MV-4-11 (cell line): Measurements from ENCODE around the gene SLC6A6.

ENCODE experiments used
- DNase-seq: peaks from one replicate; lab custom pipeline; 2025; lab: John Stamatoyannopoulos, UW

Gene SLC6A6

DNA sequence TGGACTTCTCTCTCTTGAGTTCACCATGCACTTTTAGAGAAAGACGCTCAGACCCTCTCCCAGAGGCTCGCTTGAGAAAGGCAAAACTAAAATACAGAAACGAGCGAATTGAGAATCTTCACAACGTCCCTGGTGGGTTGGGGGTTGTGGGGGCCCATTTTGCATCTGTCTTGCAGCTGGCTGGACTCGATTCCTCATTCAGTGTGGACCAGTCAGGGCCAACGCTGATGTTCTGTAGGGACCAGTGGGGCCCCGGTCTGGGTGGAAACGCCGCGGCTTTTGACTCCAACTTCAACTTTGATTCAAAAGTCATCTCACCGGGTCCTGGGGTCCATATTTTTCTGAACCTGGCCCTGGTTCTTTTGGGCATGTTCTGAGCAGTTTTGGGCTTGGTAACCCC lies 68.1 kb downstream of the SLC6A6 start:
- DNase-seq = no peak

DNA sequence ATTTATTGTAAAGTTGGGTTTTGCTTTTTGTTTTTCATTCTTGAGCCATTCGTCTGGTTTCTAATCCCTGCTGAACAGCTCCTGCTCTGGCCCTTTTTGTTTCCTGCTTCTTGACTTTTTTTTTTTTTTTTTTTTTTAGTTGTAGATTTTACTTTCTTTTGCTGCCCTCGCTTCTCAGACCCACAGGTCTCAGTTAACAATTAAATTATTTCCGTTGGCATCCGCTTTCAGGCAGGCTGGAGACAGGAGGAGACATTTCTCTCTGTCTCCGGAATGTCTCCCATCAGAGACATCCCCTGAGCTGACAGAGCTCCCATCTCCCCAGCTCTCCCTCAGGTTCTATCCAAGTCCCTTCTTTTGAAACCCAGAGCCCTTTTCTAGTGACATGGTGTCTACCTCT lies 68.6 kb downstream of the SLC6A6 start:
- no peak for DNase-seq

DNA sequence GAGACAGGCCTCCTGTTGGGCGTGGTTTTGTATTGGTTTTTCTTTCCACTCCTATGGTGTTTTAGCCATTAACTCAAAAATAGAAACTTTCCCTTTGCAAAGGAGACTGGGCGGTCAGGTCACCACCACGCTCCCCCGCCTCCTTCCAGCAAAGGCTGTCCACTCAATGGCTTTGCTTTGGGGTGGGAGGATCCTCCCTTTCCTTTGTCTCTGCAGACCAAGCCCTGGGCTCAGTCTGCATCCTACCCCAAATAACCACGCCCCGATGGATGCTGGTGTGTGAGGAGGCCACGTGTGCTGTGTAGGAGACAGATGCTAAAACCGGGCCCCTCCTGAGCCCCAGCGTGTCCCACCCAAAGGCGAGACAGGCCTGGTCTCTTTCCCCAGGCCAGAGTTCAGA lies 69.3 kb downstream of the SLC6A6 start:
- DNase-seq = no peak

DNA sequence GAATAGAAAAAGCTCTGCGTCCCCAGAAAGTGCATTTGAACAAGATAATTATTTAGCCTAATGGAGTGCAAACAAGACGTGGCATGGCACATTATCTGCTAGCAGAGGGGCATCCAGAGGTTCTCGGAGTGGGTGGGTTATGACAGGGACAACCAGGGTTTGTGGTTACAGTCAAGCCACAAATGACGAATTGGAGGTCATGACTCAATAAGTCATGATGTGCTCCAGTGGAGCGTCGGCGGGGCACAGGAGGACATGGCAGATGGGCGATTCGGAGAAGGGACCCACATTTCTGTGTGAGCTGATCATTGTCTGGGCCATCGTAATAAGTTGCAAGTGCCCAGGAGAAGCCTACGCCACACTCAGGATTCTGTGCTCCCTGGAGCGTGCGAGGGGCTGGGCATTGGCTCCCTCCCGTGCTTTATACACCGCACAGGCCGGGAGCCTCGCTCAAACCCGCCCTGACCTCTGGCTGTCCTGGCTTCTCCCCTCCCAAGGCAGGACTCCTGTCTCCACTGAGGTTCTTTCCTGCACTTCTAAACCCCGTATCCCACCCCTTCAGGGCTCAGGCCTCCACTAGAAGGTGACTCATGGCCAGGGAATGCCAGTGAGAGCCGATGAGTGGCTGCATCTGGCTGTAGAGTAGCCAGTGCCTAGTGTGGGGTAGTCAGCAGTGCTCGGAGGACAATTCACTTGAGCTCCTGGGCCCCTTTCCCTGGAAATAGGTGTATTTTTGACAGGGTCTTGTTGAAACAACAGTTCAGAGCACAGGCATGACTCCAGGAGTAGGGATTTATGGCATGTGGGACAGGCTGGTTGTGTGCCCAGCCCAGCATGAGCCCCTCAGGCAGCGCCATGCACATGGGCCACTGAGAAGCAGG lies 70.3 kb downstream of the SLC6A6 start:
- peak; percentile 31 for DNase-seq

DNA sequence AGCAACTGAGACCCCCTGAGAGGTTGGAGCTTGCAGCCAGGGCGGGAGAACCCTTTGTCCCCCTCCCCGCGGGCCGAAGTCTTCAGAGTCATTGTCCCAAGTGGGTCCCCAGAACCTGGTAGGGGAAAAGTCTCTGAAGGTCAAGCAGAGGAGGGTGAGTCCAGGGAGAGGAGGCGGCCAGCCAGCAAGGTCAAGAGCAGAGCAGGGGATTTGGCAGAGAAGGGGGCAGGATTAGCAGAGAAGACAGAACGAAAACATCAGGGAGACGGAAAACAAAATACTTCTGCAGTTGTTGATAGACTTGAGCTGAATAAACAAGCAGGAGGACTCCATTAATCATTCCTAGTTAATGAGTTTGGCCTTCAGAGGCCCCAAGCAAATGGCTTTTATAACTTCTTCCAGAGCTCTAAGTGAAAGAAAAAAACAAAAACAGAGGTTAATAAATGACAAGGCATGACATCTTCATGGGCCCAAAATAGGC lies 71.0 kb downstream of the SLC6A6 start:
- no peak for DNase-seq

DNA sequence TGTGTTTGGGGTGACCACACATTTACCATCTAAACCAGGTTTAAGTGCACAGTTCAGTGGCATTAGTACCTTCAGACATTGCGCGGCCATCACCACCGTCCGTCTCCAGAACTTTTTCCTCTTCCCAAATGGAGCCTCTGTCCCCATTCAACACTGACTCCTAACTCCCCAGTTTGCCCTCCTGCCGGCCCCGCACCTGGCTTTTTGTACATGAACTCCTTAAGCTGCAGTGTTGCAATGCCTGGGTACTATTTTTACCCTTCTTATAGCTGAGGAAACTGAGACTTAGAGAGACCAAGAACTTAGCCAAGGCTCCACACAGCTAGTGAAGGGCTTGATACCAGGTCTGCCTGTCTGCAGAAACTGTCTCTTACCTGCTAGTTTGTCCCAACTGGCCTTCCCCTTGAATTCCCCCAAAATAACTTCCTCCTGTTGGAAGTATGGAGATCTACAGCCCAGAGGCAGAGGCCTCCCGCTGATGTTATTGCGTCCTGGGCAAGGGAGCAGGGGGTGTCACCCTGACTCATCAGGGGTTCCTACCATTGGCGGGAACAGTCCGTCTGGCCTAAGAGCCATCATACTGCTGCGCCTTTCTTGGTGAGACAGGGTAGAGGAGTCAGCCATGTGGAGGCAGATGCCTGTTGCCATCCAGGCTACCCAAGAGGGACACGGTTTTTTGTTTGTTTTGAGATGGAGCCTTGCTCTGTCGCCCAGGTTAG lies 72.1 kb downstream of the SLC6A6 start:
- DNase-seq = no peak

DNA sequence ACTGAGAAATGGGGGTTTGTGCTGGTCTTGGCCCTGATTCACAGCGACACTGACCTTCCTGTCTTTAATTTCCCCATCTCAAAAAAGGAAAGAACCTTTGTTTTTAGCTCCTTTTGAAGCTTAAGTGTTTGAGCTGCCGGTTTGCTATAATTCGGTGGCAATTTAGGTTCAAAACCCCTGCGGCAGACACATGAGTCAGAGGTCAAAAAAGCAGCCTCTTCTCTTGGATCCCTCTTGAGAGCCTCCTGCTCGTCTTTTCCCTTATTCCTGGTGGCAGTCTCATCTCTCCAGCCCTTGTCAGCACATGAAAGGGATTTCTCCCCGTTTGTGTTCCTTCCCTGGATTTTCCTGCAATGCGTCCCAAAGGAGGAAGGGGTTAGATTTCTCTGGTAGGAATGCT lies 73.2 kb downstream of the SLC6A6 start:
- DNase-seq = no peak

DNA sequence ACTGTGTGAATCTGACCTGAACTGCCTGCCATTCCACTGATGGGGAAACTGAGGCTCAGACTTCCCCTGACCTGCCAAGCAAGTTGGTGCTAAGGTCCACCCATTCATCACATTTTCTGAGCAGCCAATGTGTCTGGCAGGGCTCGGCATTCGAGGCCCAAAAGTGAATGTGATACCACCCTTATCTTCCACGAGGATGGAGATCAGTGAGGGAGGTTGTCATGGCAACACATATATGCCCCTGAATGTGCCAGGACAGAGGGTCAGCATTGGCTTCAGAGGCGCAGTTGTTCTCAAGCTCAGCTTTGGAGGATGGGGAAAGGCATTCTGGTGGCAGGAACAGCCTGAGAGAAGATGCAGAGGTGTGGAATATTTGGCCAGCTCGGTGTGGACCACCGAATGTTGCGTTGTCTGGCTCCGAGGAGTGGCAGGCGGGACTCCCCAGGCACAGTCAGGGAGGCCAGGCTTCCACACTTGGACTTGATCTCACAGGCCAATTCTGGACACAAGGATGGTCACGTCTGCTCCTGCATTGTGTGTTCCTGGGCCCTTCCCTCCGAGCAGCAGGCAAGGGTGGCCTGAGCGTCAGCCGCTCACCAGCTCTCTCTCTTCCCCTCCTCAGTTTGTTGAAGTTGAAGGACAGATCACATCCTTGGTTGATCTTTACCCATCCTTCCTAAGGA lies 74.3 kb downstream of the SLC6A6 start:
- DNase-seq = no peak

DNA sequence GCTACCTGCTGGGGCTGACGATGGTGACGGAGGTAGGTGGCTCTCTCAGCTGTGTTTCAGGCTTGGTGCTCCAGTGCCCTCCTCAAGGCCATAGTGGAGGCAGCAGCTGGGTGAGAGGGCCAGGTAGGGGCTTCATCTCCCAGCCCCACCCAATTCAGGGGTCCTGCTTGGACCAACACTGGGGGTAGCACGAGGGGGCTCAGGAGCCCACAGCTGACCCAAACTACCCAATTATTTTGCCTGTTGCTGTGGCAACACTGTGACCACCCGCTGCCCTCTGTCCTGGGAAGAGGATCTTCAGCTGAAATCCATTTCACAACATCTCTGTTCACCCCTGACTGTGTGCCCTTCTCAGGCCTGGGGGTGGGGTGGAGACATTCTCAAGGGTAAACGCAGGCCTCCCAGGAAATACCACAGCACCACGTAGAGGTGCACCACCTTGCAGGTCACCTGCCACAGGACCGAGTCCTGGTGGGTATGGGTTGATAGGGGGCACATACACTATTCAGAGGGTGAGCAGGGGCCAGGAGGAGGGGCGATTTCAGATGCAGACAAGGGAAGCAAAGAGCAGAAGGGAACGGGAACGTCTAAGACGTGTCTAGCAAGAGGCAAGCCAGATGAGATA lies 75.0 kb downstream of the SLC6A6 start:
- no peak for DNase-seq

DNA sequence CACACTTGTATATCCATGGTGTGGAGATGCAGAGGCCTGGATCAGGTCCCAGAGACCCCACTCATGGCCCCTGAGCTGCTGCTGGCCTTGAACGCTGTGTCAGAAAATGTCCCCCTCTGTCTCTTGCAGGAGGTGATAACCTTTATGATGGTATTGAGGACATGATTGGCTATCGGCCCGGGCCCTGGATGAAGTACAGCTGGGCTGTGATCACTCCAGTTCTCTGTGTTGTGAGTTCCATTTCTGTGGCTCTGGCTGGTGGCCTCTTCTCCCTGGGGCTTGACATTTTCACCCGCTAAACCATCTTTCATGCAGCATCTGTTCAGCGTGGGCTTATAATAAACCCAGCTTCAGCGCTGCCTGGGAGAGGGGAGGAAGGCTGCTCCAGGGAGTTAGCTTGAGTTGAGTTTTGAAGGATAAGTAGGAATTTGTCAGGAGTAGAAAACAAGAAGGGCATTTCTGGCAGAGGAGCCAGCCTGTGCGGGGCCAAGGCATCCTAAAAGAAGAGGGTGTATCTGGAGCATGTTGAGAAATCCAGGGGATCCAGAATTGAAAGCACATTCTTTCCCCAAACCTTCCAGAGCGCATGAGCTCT lies 76.6 kb downstream of the SLC6A6 start:
- no peak for DNase-seq

DNA sequence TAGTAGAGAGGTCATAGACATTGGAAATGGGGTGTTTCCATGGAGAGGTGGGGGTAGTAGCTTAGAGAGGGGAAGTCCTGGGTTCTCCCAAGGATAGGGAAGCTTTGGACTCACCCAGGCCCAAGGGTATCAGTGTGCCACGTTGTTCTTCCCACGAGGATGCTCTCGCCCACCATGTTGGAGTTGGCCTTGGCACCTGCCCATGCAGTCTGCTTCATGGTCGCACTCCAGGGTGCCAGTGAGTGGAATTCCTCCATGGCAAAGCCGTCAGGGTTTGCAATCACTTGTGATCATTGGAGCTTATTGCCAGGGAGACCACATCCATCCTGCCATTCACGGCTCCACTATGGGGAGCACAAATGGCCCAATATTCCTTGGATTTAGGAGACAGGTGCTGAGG lies 77.2 kb downstream of the SLC6A6 start:
- no peak for DNase-seq

DNA sequence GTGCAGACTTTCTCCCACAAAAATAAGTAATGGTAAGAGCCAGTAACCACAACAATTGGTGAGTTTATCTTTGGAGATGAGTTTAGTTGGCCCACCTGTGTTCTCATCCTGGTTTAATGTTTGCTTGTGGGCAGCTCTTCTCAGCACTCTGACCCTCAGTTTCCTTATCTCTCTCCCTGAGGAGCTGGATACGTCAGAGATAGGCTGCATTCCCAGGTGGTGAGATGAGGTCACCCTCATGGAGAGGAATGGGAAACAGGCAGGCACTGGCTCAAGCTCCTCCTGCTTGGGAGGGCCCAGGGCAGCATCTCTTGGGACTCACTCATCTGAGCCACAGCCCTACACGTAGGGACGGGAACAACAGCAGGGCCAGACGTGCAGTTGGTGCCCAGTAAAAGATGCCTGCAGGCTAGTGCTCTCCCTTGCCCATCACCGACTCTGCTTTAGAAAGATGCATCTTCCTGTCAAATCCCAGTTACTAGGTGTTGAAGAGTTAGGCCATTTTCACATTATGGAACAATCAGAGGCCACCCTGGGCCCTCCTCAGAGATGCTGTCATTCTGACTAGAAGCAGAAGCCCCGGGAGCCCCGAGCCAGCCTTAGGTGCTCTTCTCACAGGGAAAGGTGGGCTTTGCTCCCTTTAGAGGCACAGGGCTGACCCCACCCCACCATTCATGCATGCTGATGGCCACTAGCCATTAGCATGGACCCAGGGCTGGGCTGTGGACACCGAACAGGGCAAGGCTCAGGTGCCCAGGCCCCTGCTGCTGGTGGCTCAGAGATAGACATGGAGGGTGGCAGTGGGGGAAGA lies 78.0 kb downstream of the SLC6A6 start:
- no peak for DNase-seq

DNA sequence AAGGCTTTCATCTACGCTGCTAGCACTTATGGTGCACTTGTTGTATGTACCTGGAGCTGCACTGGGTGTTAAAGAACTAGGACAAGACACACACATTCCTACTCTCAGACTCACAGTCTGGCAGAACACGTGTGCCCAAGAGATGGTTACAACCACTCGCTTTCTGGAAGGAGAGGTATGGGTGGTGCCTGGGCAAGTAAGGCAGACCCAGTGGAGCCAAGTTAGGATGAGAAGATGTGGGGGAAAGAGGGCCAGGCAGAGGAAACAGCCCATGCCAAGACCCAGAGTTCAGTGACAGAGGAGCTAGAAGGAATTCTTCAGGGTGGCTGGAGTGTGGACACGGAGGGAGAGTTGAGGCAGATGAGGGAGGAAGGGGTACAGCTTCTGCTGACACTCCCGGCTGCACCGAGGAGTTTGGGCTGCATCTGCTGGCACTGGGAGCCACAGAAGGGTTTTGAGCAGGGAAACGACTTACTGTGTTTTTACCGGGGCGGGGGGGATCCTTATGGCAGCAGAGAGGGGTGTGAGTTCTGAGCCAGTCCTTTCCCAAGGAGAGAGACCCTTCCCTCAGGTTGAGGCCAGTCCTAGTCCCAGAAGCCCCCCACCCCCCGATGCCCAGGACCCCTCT lies 78.7 kb downstream of the SLC6A6 start:
- DNase-seq = no peak

DNA sequence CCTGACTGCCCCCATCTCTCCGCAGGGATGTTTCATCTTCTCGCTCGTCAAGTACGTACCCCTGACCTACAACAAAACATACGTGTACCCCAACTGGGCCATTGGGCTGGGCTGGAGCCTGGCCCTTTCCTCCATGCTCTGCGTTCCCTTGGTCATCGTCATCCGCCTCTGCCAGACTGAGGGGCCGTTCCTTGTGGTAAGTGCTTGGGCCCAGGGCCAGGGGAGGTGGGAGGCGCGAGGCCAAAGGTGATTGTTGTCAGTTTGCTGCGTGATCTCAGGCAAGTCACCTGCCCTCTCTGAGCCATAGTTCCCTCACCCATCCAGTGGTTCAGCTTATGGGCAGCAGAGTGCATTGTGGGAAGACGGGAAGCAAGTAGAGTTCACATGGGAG lies 79.2 kb downstream of the SLC6A6 start:
- no peak for DNase-seq

DNA sequence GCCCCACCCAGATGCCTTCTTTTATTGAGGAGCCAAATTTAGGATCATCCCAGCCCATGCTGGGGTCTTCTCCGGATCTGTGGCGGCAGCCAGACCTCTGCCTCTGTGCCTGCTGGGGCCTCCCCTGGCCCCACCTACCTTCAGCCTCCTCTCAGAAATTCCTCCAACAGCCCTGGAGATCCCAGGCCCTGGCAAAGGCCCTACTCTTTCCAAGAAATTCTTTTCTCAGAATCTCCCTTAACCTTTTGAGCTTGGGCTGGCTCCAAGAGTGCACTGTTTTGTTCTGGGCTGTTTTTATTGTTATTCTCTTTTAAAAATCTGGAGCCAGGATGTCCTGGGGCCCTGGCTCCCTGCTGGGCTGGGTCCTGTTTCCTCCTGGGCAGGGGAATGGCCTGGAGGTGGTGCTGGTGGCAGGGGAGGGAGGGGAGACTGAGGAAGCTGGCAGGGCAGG lies 79.9 kb downstream of the SLC6A6 start:
- no peak for DNase-seq

DNA sequence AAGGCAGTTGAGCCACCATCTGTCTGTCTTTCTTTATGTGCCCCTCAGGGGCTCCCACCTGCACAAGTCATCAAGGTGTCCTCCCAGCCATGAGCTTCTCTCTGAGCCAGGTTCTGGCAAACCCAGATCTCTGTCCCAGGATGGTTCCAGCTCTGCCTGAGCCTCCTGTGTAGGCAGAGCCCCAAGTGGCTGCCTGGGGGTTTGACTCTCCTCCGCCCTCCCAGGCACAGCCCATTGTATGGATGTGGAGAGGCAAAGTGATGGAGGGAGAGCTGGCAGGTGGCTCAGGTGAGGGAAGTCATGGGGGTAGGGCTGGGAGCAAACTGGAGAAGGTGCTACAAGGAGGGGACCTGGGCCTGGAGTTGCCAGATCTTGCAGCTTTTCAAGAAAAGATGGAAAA lies 80.9 kb downstream of the SLC6A6 start:
- no peak for DNase-seq

DNA sequence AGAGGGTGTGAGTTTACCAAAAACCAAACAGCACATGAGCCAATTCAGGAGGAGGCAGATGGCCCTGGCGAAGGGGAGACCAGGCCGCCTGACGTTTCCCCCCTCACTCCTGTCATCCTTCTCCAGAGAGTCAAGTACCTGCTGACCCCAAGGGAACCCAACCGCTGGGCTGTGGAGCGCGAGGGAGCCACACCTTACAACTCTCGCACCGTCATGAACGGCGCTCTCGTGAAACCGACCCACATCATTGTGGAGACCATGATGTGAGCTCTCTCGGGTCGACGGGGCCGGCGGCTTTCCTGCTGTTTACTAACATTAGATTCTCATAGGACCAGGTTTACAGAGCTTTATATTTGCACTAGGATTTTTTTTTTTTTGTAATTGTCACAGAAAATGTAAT lies 82.3 kb downstream of the SLC6A6 start:
- no peak for DNase-seq

DNA sequence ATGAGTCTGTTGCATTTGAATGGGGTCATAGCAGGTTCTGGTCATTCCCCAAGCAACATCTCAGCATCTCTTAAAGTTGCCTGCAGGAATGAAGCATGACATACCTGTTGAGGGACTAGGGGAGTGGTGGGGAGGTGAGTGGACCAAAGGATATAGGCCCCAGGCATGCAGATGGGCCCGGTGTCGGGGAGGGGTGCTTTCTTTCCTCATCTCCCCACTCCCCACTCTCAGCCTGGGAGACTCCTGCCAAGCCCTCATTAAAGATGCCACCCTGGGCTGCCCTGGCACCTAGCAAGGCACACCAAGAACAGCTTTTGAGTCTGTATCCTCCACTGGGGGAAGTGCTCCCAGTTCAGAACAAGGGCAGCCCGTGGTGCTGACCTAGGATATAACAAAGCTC lies 83.6 kb downstream of the SLC6A6 start:
- DNase-seq = no peak

DNA sequence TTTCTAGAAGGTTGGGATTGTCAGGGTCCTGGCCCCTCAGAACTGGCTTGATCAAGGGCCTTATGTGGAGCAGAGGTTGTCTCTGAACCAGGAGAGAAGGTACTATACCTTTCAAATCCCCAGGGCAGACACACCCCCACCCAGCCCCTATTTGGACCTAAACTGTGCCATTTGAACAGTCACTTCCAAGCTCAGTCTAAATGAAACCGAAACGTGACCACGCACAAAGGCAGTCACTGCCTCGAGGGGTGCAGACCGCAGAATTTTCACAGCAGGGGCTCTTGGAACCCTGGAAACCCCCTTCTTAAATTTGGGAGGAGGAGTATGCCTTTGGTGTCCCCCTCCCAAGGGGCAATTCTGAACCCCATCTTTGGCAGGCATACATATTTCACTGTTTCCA lies 84.1 kb downstream of the SLC6A6 start:
- no peak for DNase-seq

DNA sequence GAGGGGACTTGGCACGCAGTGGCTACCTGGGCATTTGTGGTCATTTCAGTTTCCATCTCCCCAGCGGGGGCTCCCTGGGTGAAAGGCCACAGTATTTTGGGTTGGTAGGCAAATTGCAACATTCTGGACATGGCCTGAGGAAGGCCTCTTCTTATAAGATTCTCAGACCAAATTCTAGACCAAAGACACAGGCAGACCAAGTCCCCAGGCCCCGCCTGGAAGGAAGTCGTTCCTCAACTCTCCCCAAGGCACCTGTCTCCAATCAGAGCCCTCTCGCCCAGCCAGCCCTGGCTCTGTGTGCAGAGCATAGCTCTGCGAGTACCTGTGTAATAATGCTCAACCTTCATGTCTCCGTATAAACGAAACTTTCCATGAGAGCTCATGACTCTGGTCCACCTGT lies 84.7 kb downstream of the SLC6A6 start:
- DNase-seq = no peak

DNA sequence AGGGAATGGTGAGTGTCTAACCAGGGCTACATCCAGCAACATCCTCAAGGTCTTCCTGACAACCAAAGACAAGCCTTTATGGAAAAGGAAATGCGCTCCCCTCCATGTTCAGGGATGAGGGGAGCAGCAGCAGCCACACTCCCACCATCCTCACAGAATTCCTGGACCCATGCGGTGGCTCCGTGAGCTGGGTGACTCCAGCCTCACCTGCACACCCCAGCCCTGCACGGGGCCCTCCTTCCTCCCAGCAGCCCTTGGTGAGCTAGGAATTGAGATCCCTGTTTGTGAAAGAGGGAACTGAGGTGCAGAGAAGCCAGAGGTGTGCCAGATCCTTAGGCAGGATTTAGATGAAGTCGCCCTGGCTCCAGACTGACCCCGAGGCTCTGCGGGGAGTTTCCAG lies 85.4 kb downstream of the SLC6A6 start:
- DNase-seq = no peak
